GM12878 (cell line): ENCODE results near the gene MLLT3. TPM values are rescaled to one million over a fixed set of nuclear protein-coding genes. Genes with fewer than 3 reads are reported as not detected.

Experiments
- ATAC-seq: fragments of 200-7000 bp; cut with Tn5 transposase; 3 replicates; pipeline ENCODE4 v1.9.1; 2020; ENCODE audit warnings: mild to moderate bottlenecking, moderate library complexity
- BruUV-seq: library from RNA; stranded (reverse); fragments of 400-500 nt; replicated peaks from 2 replicates; lab custom pipeline; 2021; lab: Mats Ljungman, UMichigan
- CTCF ChIA-PET: fragments of 300-600 bp; sonication (Branson Sonifier 250); formaldehyde crosslinking; extraction: SDS; loops from one replicate; lab custom pipeline; 2021; ENCODE audit warnings: inconsistent platforms; lab: Yijun Ruan, JAX
- POLR2A ChIA-PET: fragments of 350-600 bp; formaldehyde crosslinking; extraction: SDS; loops from one replicate; lab custom pipeline; 2021; ENCODE audit warnings: inconsistent platforms; lab: Charles Lee
- RAD21 ChIA-PET: fragments of 300-600 bp; sonication (Branson Sonifier 250); formaldehyde crosslinking; loops from one replicate; lab custom pipeline; 2023; ENCODE audit warnings: antibody characterized with exemption; ENCODE audit not compliant: unreplicated experiment; lab: Charles Lee
- SMC1A ChIA-PET: fragments of 300-600 bp; sonication (Branson Sonifier 250); formaldehyde crosslinking; loops from one replicate; lab custom pipeline; 2023; ENCODE audit not compliant: unreplicated experiment, uncharacterized antibody; lab: Charles Lee
- DNase-seq: peaks from one replicate; pipeline ENCODE4 v3.0.0-alpha.2; 2011; ENCODE audit warnings: low read depth, low spot score
- FAIRE-seq: peaks from 3 replicates; lab custom pipeline; 2011; peaks lifted over from hg19 to GRCh38; lab: Jason Lieb, UNC
- H2AFZ ChIP-seq: 2 replicates; pipeline ENCODE4 v1.6.0; 2011; ENCODE audit warnings: low read depth, low read length, control low read depth; ENCODE audit not compliant: control insufficient read depth
- H3K27ac ChIP-seq: 2 replicates; pipeline ENCODE4 v1.5.1; 2011; ENCODE audit warnings: control low read depth; ENCODE audit not compliant: control insufficient read depth, insufficient read depth
- H3K27me3 ChIP-seq, 2 experiments: replicated peaks in 1 of 2; 2 replicates each; pipeline versions ENCODE4 v1.6.0 to v1.6.1; 2011; ENCODE audit warnings: low read length in 1 of 2; ENCODE audit not compliant: control insufficient read depth in 2 of 2, insufficient read depth in 2 of 2
- H3K36me3 ChIP-seq, 2 experiments: 2 replicates each; pipeline ENCODE4 v1.5.1; 2011; ENCODE audit warnings: low read length in 1 of 2; ENCODE audit not compliant: control insufficient read depth in 2 of 2, insufficient read depth in 2 of 2
- H3K4me1 ChIP-seq: 2 replicates; pipeline ENCODE4 v1.6.1; 2011; ENCODE audit warnings: mild to moderate bottlenecking, low read length, moderate library complexity, mixed read lengths; ENCODE audit not compliant: control insufficient read depth, insufficient read depth
- H3K4me2 ChIP-seq: 2 replicates; pipeline ENCODE4 v1.6.0; 2011; ENCODE audit warnings: control low read depth; ENCODE audit not compliant: control insufficient read depth, insufficient read depth
- H3K4me3 ChIP-seq: fragments of 200-600 bp; sonication (generic); 2 replicates; pipeline ENCODE4 v1.5.1; 2016
- H3K79me2 ChIP-seq: 2 replicates; pipeline ENCODE4 v1.6.0; 2011; ENCODE audit warnings: low read length; ENCODE audit not compliant: control insufficient read depth, insufficient read depth
- H3K9ac ChIP-seq: 2 replicates; pipeline ENCODE4 v1.8.0; 2011; ENCODE audit warnings: low read length, control low read depth, mixed read lengths; ENCODE audit not compliant: control insufficient read depth, insufficient read depth
- H3K9me3 ChIP-seq: replicated peaks from 3 replicates; pipeline ENCODE4 v1.5.1; 2011; ENCODE audit warnings: mild to moderate bottlenecking, low read length; ENCODE audit not compliant: control insufficient read depth, insufficient read depth
- H4K20me1 ChIP-seq: 2 replicates; pipeline ENCODE4 v1.6.0; 2011; ENCODE audit not compliant: control insufficient read depth, insufficient read depth
- BCL11A ChIP-seq: IDR thresholded peaks from 2 replicates; pipeline ENCODE4 v1.6.1; 2011; ENCODE audit warnings: low read depth, low read length
- DPF2 ChIP-seq: fragments of 450-650 bp; IDR thresholded peaks from 2 replicates; pipeline ENCODE4 v1.6.1; 2017; ENCODE audit warnings: mild to moderate bottlenecking
- EED ChIP-seq: sonication (generic); IDR thresholded peaks from 2 replicates; pipeline ENCODE4 v1.6.1; 2016; ENCODE audit warnings: antibody characterized with exemption, low read depth
- SMAD5 ChIP-seq: IDR thresholded peaks from 2 replicates; pipeline ENCODE4 v1.6.1; 2016; ENCODE audit warnings: antibody characterized with exemption, low read depth
- SREBF2 ChIP-seq: IDR thresholded peaks from 2 replicates; pipeline ENCODE4 v1.6.1; 2012; ENCODE audit warnings: mild to moderate bottlenecking, low read length
- ZNF274 ChIP-seq: IDR thresholded peaks from one replicate; pipeline ENCODE4 v1.8.0; 2011; ENCODE audit not compliant: insufficient read length, insufficient read depth
- ZSCAN29 ChIP-seq: fragments of 450-650 bp; IDR thresholded peaks from 2 replicates; pipeline ENCODE4 v1.6.1; 2017; ENCODE audit warnings: mild to moderate bottlenecking, moderate library complexity
- WGBS: methylation state at CpG from one replicate; pipeline ENCODE4 v1.1.6; 2016; ENCODE audit warnings: low lambda C conversion rate; ENCODE audit not compliant: insufficient replicate concordance, insufficient coverage; ENCODE audit errors: missing lambda C conversion rate; 5-methylcytosine and 5-hydroxymethylcytosine counted together
- in situ Hi-C: fragments of 300-500 bp; cut with MboI; formaldehyde crosslinking; loops from 9 replicates; pipeline ENCODE4 v1.14.3; 2018; ENCODE audit warnings: mixed read lengths
- intact Hi-C: fragments of 100-400 bp; cut with micrococcal nuclease; formaldehyde crosslinking; loops from one replicate; pipeline ENCODE4 v1.14.2; 2022; ENCODE audit not compliant: unreplicated experiment
- polyA plus RNA-seq, 11 experiments: library from polyadenylated mRNA; depleted of rRNA in 4 of 11; unstranded in 6 of 11; stranded (reverse) in 5 of 11; fragments of >200 nt; fragmentation: Nextera tagmentation in 4 of 11; fragmentation: Illumina TruSeq in 1 of 11; extraction: Ambion mirVana in 4 of 11; extraction: Trizol in 1 of 11; gene quantifications; 1 replicate in 1 of 11; 2 replicates in 10 of 11; pipeline versions ENCODE4 v1.2.1 to v1.2.3, GENCODE V29; 2011 to 2016; ENCODE audit warnings: inconsistent platforms in 2 of 11, missing spikeins in 2 of 11, low read depth in 1 of 11
- total RNA-seq, 4 experiments: library from RNA; depleted of rRNA in 3 of 4; stranded (reverse); fragments of >200 nt in 3 of 4; fragmentation: Illumina TruSeq in 1 of 4; extraction: Trizol in 1 of 4; gene quantifications; 2 replicates each; pipeline versions ENCODE4 v1.2.1 to v1.2.3, GENCODE V29; 2013 to 2021
- TF ChIP-seq, protein P1 (sequence below): IDR thresholded peaks from 2 replicates; pipeline ENCODE4 v1.6.1; 2012; ENCODE audit warnings: low read depth, low read length, improper control_type of control experiment
- TF ChIP-seq, protein P2 (sequence below): fragments of 450-650 bp; formaldehyde crosslinking; IDR thresholded peaks from 2 replicates; pipeline ENCODE4 v1.4.0; 2022; ENCODE audit warnings: mild to moderate bottlenecking, moderate library complexity
- TF ChIP-seq, protein P3 (sequence below), 3 experiments: IDR thresholded peaks in 2 of 3; conservative IDR thresholded peaks in 1 of 3; 2 replicates each; pipeline ENCODE4 v1.5.1; 2011; ENCODE audit warnings: low read depth in 3 of 3, low read length in 3 of 3, mild to moderate bottlenecking in 3 of 3, control low read depth in 2 of 3, moderate library complexity in 2 of 3, inconsistent platforms in 1 of 3, mixed read lengths in 1 of 3; ENCODE audit not compliant: control insufficient read depth in 2 of 3, insufficient read depth in 1 of 3; ENCODE audit errors: extremely low read depth in 1 of 3

Gene MLLT3
- total and polyA plus RNA-seq, 10 of the 15 experiments (the other 5 are each of a cell fraction or from before 2014, with no cell fraction given), result 17.7 to 72.3 (median 35.6) TPM

DNA sequence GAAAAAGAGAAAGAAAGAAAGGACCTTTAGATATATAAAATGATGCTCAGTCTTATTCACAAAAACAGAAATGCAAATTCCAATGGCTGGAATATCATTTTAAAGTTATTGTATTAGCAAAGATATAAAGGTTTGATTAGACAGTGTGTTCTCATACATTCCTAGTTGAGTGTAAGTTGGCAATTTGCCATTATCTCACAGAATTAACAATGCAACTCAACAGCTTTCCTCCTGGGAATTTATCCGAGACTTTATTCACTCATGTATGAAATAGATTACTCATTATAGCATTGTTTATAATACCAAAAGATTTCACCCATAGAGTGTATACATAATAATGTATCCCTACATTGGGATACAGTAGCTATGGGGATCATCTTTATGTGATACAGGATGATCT is 27.1 kb upstream of the MLLT3 start:
- no peaks in the 10 kb centered on the region for H3K27me3 ChIP-seq
- in situ Hi-C loops, result no loop called here
- H3K4me2 ChIP-seq, result no peak overlapping the region
- SMC1A ChIA-PET, result interaction anchor here (0.6 to 5.6 kb wide), 7 partner anchors 9 to 35 kb away, joined by 3 to 50 read pairs (median 6); partner anchors contain the start of gene FOCAD
- no peak overlapping the region for H3K4me3 ChIP-seq
- TF ChIP-seq ZNF274, result no peak
- no peak for TF ChIP-seq SREBF2
- TF ChIP-seq BCL11A, result no peak
- TF ChIP-seq, all 136 proteins: peak for 0
- Histone ChIP-seq H3K36me3 (no peaks in the 10 kb centered on the region), H3K79me2 (no peaks in the 10 kb centered on the region), H4K20me1 (no peaks in the 10 kb centered on the region), H3K9me3 (no peaks in the 10 kb centered on the region), H2AFZ (no peak overlapping the region), H3K27ac (no peak overlapping the region), H3K9ac (no peak overlapping the region), H3K4me1 (no peaks in the 10 kb centered on the region)
- POLR2A ChIA-PET, result interaction anchor here (0.5 to 1.0 kb wide), 2 partner anchors 10 to 23 kb away, joined by 3 to 4 read pairs; no protein-coding TSS in a partner anchor
- intact Hi-C loops, result no loop called here
- WGBS, result 17% methylated on average over 1 of the region's 1 CpG
- BruUV-seq, result no TSS peak
- RAD21 ChIA-PET, result interaction anchor here (0.7 to 4.0 kb wide), 4 partner anchors 9 to 413 kb away, joined by 3 to 19 read pairs (median 3); no protein-coding TSS in a partner anchor
- DNase-seq (no peak), ATAC-seq (no peak), FAIRE-seq (no peak)
- CTCF ChIA-PET, result interaction anchor here (1.7 kb wide), 1 partner anchor 10 kb away, joined by 8 read pairs; no protein-coding TSS in a partner anchor

DNA sequence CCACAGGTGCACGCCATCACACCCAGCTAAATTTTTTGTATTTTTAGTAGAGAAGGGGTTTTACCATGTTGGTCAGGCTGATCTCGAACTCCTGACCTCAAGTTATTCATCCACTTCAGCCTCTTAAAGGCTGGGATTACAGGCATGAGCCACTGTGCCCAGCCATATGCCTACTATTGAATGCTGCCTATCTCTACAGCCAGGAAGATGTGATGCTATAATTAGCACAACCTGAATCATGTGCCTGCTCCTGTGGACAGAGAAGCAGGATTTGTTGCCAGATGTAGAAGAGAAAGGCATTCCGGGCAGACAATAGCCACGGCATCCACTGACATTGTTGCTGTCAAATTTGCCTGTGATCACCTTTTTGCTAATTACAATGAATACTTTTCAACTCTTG is 24.4 kb upstream of the MLLT3 start:
- RAD21 ChIA-PET, result interaction anchor here (3.4 kb wide), 1 partner anchor 21 kb away, joined by 19 read pairs; no protein-coding TSS in a partner anchor
- no peak for TF ChIP-seq EED
- TF ChIP-seq, protein P1, sequence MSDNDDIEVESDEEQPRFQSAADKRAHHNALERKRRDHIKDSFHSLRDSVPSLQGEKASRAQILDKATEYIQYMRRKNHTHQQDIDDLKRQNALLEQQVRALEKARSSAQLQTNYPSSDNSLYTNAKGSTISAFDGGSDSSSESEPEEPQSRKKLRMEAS, result no peak
- TF ChIP-seq, protein P2, sequence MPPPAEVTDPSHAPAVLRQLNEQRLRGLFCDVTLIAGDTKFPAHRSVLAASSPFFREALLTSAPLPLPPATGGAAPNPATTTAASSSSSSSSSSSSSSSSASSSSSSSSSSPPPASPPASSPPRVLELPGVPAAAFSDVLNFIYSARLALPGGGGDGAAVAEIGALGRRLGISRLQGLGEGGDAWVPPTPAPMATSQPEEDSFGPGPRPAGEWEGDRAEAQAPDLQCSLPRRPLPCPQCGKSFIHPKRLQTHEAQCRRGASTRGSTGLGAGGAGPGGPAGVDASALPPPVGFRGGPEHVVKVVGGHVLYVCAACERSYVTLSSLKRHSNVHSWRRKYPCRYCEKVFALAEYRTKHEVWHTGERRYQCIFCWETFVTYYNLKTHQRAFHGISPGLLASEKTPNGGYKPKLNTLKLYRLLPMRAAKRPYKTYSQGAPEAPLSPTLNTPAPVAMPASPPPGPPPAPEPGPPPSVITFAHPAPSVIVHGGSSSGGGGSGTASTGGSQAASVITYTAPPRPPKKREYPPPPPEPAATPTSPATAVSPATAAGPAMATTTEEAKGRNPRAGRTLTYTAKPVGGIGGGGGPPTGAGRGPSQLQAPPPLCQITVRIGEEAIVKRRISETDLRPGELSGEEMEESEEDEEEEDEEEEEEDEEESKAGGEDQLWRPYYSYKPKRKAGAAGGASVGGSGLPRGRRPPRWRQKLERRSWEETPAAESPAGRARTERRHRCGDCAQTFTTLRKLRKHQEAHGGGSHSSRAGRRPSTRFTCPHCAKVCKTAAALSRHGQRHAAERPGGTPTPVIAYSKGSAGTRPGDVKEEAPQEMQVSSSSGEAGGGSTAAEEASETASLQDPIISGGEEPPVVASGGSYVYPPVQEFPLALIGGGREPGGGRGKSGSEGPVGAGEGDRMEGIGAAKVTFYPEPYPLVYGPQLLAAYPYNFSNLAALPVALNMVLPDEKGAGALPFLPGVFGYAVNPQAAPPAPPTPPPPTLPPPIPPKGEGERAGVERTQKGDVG, result no peak
- TF ChIP-seq, protein P3, sequence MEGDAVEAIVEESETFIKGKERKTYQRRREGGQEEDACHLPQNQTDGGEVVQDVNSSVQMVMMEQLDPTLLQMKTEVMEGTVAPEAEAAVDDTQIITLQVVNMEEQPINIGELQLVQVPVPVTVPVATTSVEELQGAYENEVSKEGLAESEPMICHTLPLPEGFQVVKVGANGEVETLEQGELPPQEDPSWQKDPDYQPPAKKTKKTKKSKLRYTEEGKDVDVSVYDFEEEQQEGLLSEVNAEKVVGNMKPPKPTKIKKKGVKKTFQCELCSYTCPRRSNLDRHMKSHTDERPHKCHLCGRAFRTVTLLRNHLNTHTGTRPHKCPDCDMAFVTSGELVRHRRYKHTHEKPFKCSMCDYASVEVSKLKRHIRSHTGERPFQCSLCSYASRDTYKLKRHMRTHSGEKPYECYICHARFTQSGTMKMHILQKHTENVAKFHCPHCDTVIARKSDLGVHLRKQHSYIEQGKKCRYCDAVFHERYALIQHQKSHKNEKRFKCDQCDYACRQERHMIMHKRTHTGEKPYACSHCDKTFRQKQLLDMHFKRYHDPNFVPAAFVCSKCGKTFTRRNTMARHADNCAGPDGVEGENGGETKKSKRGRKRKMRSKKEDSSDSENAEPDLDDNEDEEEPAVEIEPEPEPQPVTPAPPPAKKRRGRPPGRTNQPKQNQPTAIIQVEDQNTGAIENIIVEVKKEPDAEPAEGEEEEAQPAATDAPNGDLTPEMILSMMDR (IDR thresholded peaks at IDR 0.05 in 2 of 3, conservative IDR thresholded peaks at IDR 0.05 in 1 of 3; ENCODE audit: control insufficient read depth in 2 of 3, extremely low read depth in 1 of 3, insufficient read depth in 1 of 3, low read depth in 3 of 3, low read length in 3 of 3), result no peak
- TF ChIP-seq SMAD5, result no peak
- no peak for TF ChIP-seq DPF2
- no peak for TF ChIP-seq ZSCAN29

More for the DNA sequence above, 24.4 kb upstream of the MLLT3 start:
- ChIA-PET CTCF (interaction anchor here (1.5 kb wide), 1 partner anchor 15 kb away, joined by 3 read pairs; no protein-coding TSS in a partner anchor), POLR2A (interaction anchor here (0.6 to 9.9 kb wide), 4 partner anchors 15 to 73 kb away, joined by 4 to 165 read pairs (median 6); no protein-coding TSS in a partner anchor), SMC1A (interaction anchor here (1.1 to 10.5 kb wide), 5 partner anchors 8 to 58 kb away, joined by 3 to 232 read pairs (median 10); no protein-coding TSS in a partner anchor)
- H3K4me1 ChIP-seq, result peaks cover 2% of the 10 kb centered on the region; the same call in 1 of the 2 replicates
- no peak overlapping the region for H3K4me3 ChIP-seq
- no peak for DNase-seq
- no peak overlapping the region for H3K27ac ChIP-seq
- H3K79me2 ChIP-seq, result no peaks in the 10 kb centered on the region
- ATAC-seq, result no peak
- H3K27me3 ChIP-seq, result no peaks in the 10 kb centered on the region
- no peaks in the 10 kb centered on the region for H3K9me3 ChIP-seq
- BruUV-seq, result no TSS peak
- no peaks in the 10 kb centered on the region for H3K36me3 ChIP-seq
- in situ Hi-C loops (no loop called here), intact Hi-C loops (no loop called here)
- FAIRE-seq, result no peak
- no peak overlapping the region for H2AFZ ChIP-seq
- no peak overlapping the region for H3K9ac ChIP-seq
- WGBS, result 81% methylated on average over 4 of the region's 4 CpGs
- H4K20me1 ChIP-seq, result no peaks in the 10 kb centered on the region
- H3K4me2 ChIP-seq, result no peak overlapping the region
